B cell (primary cell): ENCODE measurements around the gene ERVFRD-1. TPM values are rescaled to one million over a fixed set of nuclear protein-coding genes. Genes with fewer than 3 reads are reported as not detected.

Experiments
- ATAC-seq: fragments of 200-7000 bp; cut with Tn5 transposase; one replicate; pipeline ENCODE4 v1.10.0; 2021; ENCODE audit warnings: low read depth, mild to moderate bottlenecking, moderate number of reproducible peaks, moderate library complexity
- CTCF ChIA-PET: fragments of 350-600 bp; sonication (Branson Sonifier 250); formaldehyde crosslinking; loops from one replicate; lab custom pipeline; 2021; ENCODE audit warnings: antibody characterized with exemption, inconsistent platforms; lab: Charles Lee
- POLR2A ChIA-PET: fragments of 350-600 bp; sonication (Branson Sonifier 250); formaldehyde crosslinking; loops from one replicate; lab custom pipeline; 2021; ENCODE audit warnings: antibody characterized with exemption; lab: Charles Lee
- DNase-seq: peaks from one replicate; pipeline ENCODE4 v3.0.0; 2013
- H2AFZ ChIP-seq: 2 replicates; pipeline ENCODE4 v1.6.1; 2012; ENCODE audit warnings: mild to moderate bottlenecking, low read depth, low read length; ENCODE audit not compliant: insufficient read depth, poor library complexity, severe bottlenecking
- H3K27ac ChIP-seq, 2 donors: 1 replicate in 1 of 2; 2 replicates in 1 of 2; pipeline ENCODE4 v1.5.1; 2012 to 2013; ENCODE audit warnings: low read length in 2 of 2, mild to moderate bottlenecking in 2 of 2, moderate library complexity in 1 of 2
- H3K27me3 ChIP-seq, 4 experiments: fragments of 200-600 bp in 1 of 4; sonication (generic) in 1 of 4; replicated peaks in 1 of 4; 1 replicate in 2 of 4; 2 replicates in 2 of 4; pipeline versions ENCODE4 v1.6.1 to v1.7.0; 2013 to 2016; ENCODE audit warnings: low read length in 3 of 4, mild to moderate bottlenecking in 2 of 4, mixed read lengths in 1 of 4, moderate library complexity in 1 of 4; ENCODE audit not compliant: insufficient read depth in 4 of 4, control insufficient read depth in 3 of 4; ENCODE audit errors: control extremely low read depth in 1 of 4
- H3K36me3 ChIP-seq, 2 experiments: replicated peaks in 1 of 2; 1 replicate in 1 of 2; 2 replicates in 1 of 2; pipeline versions ENCODE4 v1.6.1 to v1.7.1; 2013; ENCODE audit warnings: low read length in 1 of 2; ENCODE audit not compliant: insufficient read depth in 2 of 2, control insufficient read depth in 1 of 2; ENCODE audit errors: control extremely low read depth in 1 of 2, extremely low read depth in 1 of 2
- H3K4me1 ChIP-seq, 2 donors: fragments of 200-600 bp in 1 of 2; sonication (generic) in 1 of 2; 1 replicate in 1 of 2; 2 replicates in 1 of 2; pipeline versions ENCODE4 v1.5.1 to v1.6.1; 2013 to 2017; ENCODE audit warnings: low read length in 2 of 2; ENCODE audit not compliant: control insufficient read depth in 2 of 2, insufficient read depth in 2 of 2
- H3K4me2 ChIP-seq: replicated peaks from 2 replicates; pipeline ENCODE3; 2012; ENCODE audit warnings: mild to moderate bottlenecking, low read depth, low read length; ENCODE audit not compliant: poor library complexity, severe bottlenecking
- H3K4me3 ChIP-seq, 5 experiments: fragments of 200-600 bp in 1 of 5; sonication (generic) in 1 of 5; 1 replicate in 3 of 5; 2 replicates in 2 of 5; pipeline versions ENCODE4 v1.5.1 to v1.7.0; 2011 to 2016; ENCODE audit warnings: low read length in 4 of 5, mild to moderate bottlenecking in 4 of 5, low read depth in 2 of 5, control low read depth in 1 of 5, moderate library complexity in 1 of 5; ENCODE audit not compliant: insufficient read depth in 1 of 5; ENCODE audit errors: control extremely low read depth in 1 of 5, extremely low read depth in 1 of 5
- H3K79me2 ChIP-seq: fragments of 200-600 bp; sonication (generic); one replicate; pipeline ENCODE4 v1.6.0; 2016; ENCODE audit warnings: low read length; ENCODE audit not compliant: control insufficient read depth, insufficient read depth
- H3K9ac ChIP-seq: fragments of 200-600 bp; sonication (generic); 2 replicates; pipeline ENCODE4 v1.6.1; 2017; ENCODE audit warnings: mild to moderate bottlenecking, low read length, moderate library complexity
- H3K9me3 ChIP-seq, 3 donors: one replicate each; pipeline versions ENCODE4 v1.6.1 to v1.7.1; 2013; ENCODE audit warnings: low read length in 2 of 3; ENCODE audit not compliant: control insufficient read depth in 2 of 3, insufficient read depth in 1 of 3; ENCODE audit errors: control extremely low read depth in 1 of 3
- H4K20me1 ChIP-seq: 2 replicates; pipeline ENCODE4 v1.6.0; 2012; ENCODE audit warnings: mild to moderate bottlenecking, low read length; ENCODE audit not compliant: insufficient read depth, control insufficient read depth, poor library complexity, severe bottlenecking
- H3K27ac Mint-ChIP-seq: one replicate; pipeline ENCODE4 v1.8.0; 2021; ENCODE audit warnings: mixed read lengths
- H3K27me3 Mint-ChIP-seq: one replicate; pipeline ENCODE4 v1.8.0; 2021; ENCODE audit warnings: mixed read lengths
- H3K4me1 Mint-ChIP-seq: one replicate; pipeline ENCODE4 v1.8.0; 2021; ENCODE audit warnings: mixed read lengths
- H3K4me3 Mint-ChIP-seq: one replicate; pipeline ENCODE4 v1.8.0; 2021; ENCODE audit warnings: mixed read lengths
- H3K9me3 Mint-ChIP-seq: one replicate; pipeline ENCODE4 v1.8.0; 2022; ENCODE audit warnings: mixed read lengths; ENCODE audit not compliant: insufficient read depth
- EZH2 ChIP-seq: IDR thresholded peaks from 2 replicates; pipeline ENCODE4 v1.6.1; 2012; ENCODE audit warnings: borderline replicate concordance, low read depth, mild to moderate bottlenecking, moderate library complexity, low read length; ENCODE audit not compliant: insufficient read depth, poor library complexity, severe bottlenecking
- WGBS: methylation state at CpG from one replicate; pipeline ENCODE4 v1.1.5; 2013; ENCODE audit warnings: missing lambda C conversion rate; ENCODE audit not compliant: insufficient coverage; 5-methylcytosine and 5-hydroxymethylcytosine counted together
- intact Hi-C: fragments of 100-400 bp; cut with micrococcal nuclease; formaldehyde crosslinking; loops from one replicate; pipeline ENCODE4 v1.10.0; 2022
- polyA plus RNA-seq: library from polyadenylated mRNA; depleted of rRNA; stranded (reverse); fragments of >200 nt; gene quantifications from 2 replicates; pipeline ENCODE4 v1.2.3, GENCODE V29; 2012
- total RNA-seq, 2 donors: library from RNA; stranded (reverse); fragments of 120-200 nt in 1 of 2; gene quantifications; 1 replicate in 1 of 2; 2 replicates in 1 of 2; pipeline versions ENCODE4 v1.2.3 to v1.2.4, GENCODE V29; 2013 to 2022
- TF ChIP-seq, protein P1 (sequence below): fragments of 200-600 bp; IDR thresholded peaks from one replicate; pipeline ENCODE4 v1.8.0; 2022; ENCODE audit warnings: antibody characterized with exemption, mild to moderate bottlenecking

Gene ERVFRD-1
- total and polyA plus RNA-seq, 2 donors (not counting 1 experiment from before 2014, with no cell fraction given) = not detected

DNA sequence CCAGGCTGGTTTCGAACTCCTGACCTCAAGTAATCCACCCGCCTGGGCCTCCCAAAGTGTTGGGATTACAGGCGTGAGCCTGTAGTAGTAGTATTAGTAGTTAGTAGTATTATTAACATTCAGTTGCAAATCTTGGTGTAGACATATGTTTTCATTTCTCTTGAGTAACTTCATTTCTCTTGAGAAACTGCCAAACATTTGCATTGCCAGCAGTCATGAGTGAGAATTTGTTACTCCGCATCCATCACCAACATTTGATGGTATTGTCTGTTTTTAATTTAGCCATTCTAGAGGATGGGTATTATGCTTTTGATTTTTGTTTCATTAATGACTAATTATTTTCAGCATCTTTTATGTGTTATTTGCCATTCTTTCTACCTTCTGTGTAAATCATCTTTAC, 1.5 kb upstream of the ERVFRD-1 start:
- ChIA-PET POLR2A (no interaction called here), CTCF (no interaction called here)
- Histone ChIP-seq H3K4me1 (no peaks in the 10 kb centered on the region), H3K79me2 (peaks cover 18% of the 10 kb centered on the region), H3K27me3 (no peaks in the 10 kb centered on the region), H3K4me3 (no peak overlapping the region), H3K27ac (no peak overlapping the region), H4K20me1 (peaks cover 11% of the 10 kb centered on the region), H3K4me2 (no peak overlapping the region), H2AFZ (no peak overlapping the region), H3K9me3 (no peaks in the 10 kb centered on the region), H3K9ac (no peak overlapping the region), H3K36me3 (no peaks in the 10 kb centered on the region)
- Mint-ChIP-seq H3K27ac (no peak overlapping the region), H3K9me3 (no peaks in the 10 kb centered on the region), H3K4me1 (peaks cover 17% of the 10 kb centered on the region), H3K4me3 (no peak overlapping the region), H3K27me3 (no peaks in the 10 kb centered on the region)
- ATAC-seq (no peak), DNase-seq (no peak)
- TF ChIP-seq EZH2 = no peak
- TF ChIP-seq, protein P1, sequence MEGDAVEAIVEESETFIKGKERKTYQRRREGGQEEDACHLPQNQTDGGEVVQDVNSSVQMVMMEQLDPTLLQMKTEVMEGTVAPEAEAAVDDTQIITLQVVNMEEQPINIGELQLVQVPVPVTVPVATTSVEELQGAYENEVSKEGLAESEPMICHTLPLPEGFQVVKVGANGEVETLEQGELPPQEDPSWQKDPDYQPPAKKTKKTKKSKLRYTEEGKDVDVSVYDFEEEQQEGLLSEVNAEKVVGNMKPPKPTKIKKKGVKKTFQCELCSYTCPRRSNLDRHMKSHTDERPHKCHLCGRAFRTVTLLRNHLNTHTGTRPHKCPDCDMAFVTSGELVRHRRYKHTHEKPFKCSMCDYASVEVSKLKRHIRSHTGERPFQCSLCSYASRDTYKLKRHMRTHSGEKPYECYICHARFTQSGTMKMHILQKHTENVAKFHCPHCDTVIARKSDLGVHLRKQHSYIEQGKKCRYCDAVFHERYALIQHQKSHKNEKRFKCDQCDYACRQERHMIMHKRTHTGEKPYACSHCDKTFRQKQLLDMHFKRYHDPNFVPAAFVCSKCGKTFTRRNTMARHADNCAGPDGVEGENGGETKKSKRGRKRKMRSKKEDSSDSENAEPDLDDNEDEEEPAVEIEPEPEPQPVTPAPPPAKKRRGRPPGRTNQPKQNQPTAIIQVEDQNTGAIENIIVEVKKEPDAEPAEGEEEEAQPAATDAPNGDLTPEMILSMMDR = no peak
- intact Hi-C loops = no loop called here
- no CpG with 5 or more reads among the region's 4 CpGs for WGBS

DNA sequence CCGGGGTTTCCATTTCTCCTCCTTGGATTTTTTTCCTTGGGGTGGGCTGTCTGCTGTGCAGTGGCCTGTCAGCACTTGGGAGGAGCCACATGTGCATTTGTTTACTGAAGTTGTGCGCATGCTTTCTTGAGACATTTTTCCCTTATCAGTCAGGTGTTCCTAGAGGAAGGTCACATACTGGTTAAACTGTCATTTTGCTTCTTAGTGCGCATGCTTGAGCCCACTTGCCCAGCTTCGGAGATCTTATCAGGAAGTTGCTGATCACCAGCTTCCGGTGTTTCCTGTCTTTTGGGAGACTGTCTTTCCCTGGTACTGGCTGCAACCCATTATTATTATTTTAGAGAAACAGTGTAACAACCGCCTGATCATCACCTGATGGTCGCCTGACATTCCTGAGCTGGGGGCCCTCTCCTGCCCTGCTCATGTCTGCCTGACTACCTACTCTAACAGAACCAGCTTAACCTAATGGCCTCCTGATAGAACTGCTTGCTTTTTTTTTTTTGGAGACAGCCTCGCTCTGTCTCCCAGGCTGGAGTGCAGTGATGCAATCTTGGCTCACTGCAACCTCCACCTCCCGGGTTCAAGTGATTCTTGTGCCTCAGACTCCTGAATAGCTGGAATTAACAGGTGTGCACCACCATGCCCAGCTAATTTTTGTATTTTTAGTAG, 378 bp upstream of the ERVFRD-1 start:
- Histone ChIP-seq H3K4me2 (no peak overlapping the region), H3K36me3 (no peaks in the 10 kb centered on the region), H2AFZ (no peak overlapping the region), H3K4me3 (peak overlapping the region in 1 of 5 experiments; percentile 15), H3K79me2 (peaks cover 17% of the 10 kb centered on the region), H4K20me1 (peaks cover 15% of the 10 kb centered on the region), H3K9me3 (no peaks in the 10 kb centered on the region), H3K27me3 (no peaks in the 10 kb centered on the region), H3K9ac (no peak overlapping the region), H3K27ac (no peak overlapping the region), H3K4me1 (no peaks in the 10 kb centered on the region)
- TF ChIP-seq EZH2 = no peak
- TF ChIP-seq, protein P1 = no peak
- intact Hi-C loops = no loop called here
- CTCF ChIA-PET = no interaction called here
- DNase-seq = no peak
- POLR2A ChIA-PET = no interaction called here
- ATAC-seq = no peak
- H3K4me1 Mint-ChIP-seq = peaks cover 17% of the 10 kb centered on the region
- no peaks in the 10 kb centered on the region for H3K9me3 Mint-ChIP-seq
- H3K27me3 Mint-ChIP-seq = no peaks in the 10 kb centered on the region
- H3K4me3 Mint-ChIP-seq = no peak overlapping the region
- 45% methylated on average over 5 of the region's 9 CpGs for WGBS
- H3K27ac Mint-ChIP-seq = no peak overlapping the region
